HepG2 (cell line): ENCODE results near the gene DRD1. TPM values are rescaled to one million over a fixed set of nuclear protein-coding genes. Genes with fewer than 3 reads are reported as not detected.

Source experiments
- ATAC-seq: fragments of 200-7000 bp; cut with Tn5 transposase; 3 replicates; pipeline ENCODE4 v1.9.1; 2020; ENCODE audit warnings: mild to moderate bottlenecking, moderate library complexity
- BruUV-seq: library from RNA; stranded (reverse); fragments of 400-500 nt; replicated peaks from 2 replicates; lab custom pipeline; 2021; lab: Mats Ljungman, UMichigan
- CTCF ChIA-PET: fragments of 300-600 bp; formaldehyde crosslinking; extraction: SDS; loops from one replicate; lab custom pipeline; 2021; ENCODE audit warnings: low total read pairs, inconsistent platforms, low intra/inter-chr PET ratio; lab: Yijun Ruan, JAX
- POLR2A ChIA-PET: fragments of 350-600 bp; sonication (Branson Sonifier 250); formaldehyde crosslinking; loops from one replicate; lab custom pipeline; 2020; ENCODE audit warnings: antibody characterized with exemption, inconsistent platforms; lab: Yijun Ruan, JAX
- DNase-seq: peaks from one replicate; pipeline ENCODE4 v3.0.0-alpha.2; 2015; ENCODE audit warnings: low spot score
- FAIRE-seq: peaks from 3 replicates; lab custom pipeline; 2011; peaks lifted over from hg19 to GRCh38; lab: Jason Lieb, UNC
- H2AFZ ChIP-seq: one replicate; pipeline ENCODE4 v1.6.1; 2011; ENCODE audit warnings: low read length, inconsistent platforms
- H3K27ac ChIP-seq: fragments of 300-600 bp; 3 replicates; pipeline ENCODE4 v1.8.0; 2011; ENCODE audit warnings: mixed run types, mild to moderate bottlenecking, mixed read lengths, low read length, inconsistent platforms; ENCODE audit not compliant: insufficient read depth; ENCODE audit errors: extremely low read length
- H3K27me3 ChIP-seq, 2 experiments: fragments of 200-600 bp in 1 of 2; 2 replicates in 1 of 2; 3 replicates in 1 of 2; pipeline versions ENCODE4 v1.6.0 to v1.8.0; 2011; ENCODE audit warnings: low read length in 2 of 2, mild to moderate bottlenecking in 2 of 2, moderate library complexity in 2 of 2, inconsistent platforms in 1 of 2; ENCODE audit not compliant: insufficient read depth in 2 of 2, control insufficient read depth in 1 of 2
- H3K36me3 ChIP-seq, 2 experiments: fragments of 200-600 bp in 1 of 2; replicated peaks in 1 of 2; 2 replicates in 1 of 2; 3 replicates in 1 of 2; pipeline versions ENCODE4 v1.5.1 to v1.8.0; 2011; ENCODE audit warnings: low read length in 2 of 2, inconsistent platforms in 1 of 2; ENCODE audit not compliant: insufficient read depth in 2 of 2, control insufficient read depth in 1 of 2
- H3K4me1 ChIP-seq: 2 replicates; pipeline ENCODE4 v1.5.1; 2012; ENCODE audit warnings: low read length, inconsistent platforms; ENCODE audit not compliant: insufficient read depth
- H3K4me2 ChIP-seq: 2 replicates; pipeline ENCODE4 v1.6.0; 2011; ENCODE audit warnings: low read depth, low read length, inconsistent platforms
- H3K4me3 ChIP-seq, 3 experiments: fragments of 200-600 bp in 1 of 3; sonication (generic), shearing (Covaris generic) in 1 of 3; replicated peaks in 1 of 3; 2 replicates each; pipeline ENCODE4 v1.5.1; 2011 to 2016; ENCODE audit warnings: low read length in 3 of 3, inconsistent platforms in 2 of 3, low read depth in 2 of 3, mild to moderate bottlenecking in 2 of 3, control low read depth in 1 of 3, mixed read lengths in 1 of 3; ENCODE audit not compliant: insufficient read depth in 1 of 3
- H3K79me2 ChIP-seq: one replicate; pipeline ENCODE4 v1.6.1; 2011; ENCODE audit warnings: low read length, inconsistent platforms; ENCODE audit not compliant: insufficient read depth
- H3K9ac ChIP-seq: 2 replicates; pipeline ENCODE4 v1.6.0; 2011; ENCODE audit warnings: mild to moderate bottlenecking, low read depth, low read length, inconsistent platforms; ENCODE audit not compliant: insufficient read depth
- H3K9me3 ChIP-seq: 2 replicates; pipeline ENCODE4 v1.5.1; 2012; ENCODE audit warnings: mild to moderate bottlenecking, low read length
- H4K20me1 ChIP-seq: 2 replicates; pipeline ENCODE4 v1.6.0; 2011; ENCODE audit warnings: inconsistent platforms, mild to moderate bottlenecking, low read length, moderate library complexity; ENCODE audit not compliant: insufficient read depth
- DMAP1 ChIP-seq: IDR thresholded peaks from 2 replicates; pipeline ENCODE4 v1.6.1; 2016
- KDM3A ChIP-seq: IDR thresholded peaks from 2 replicates; pipeline ENCODE4 v1.6.1; 2018; ENCODE audit warnings: low read depth, missing compliant biosample characterization
- MXD3 ChIP-seq: IDR thresholded peaks from 2 replicates; pipeline ENCODE4 v1.6.1; 2016; ENCODE audit warnings: mild to moderate bottlenecking, missing biosample characterization, missing genetic modification reagents
- NFAT5 ChIP-seq: sonication (generic); formaldehyde crosslinking; IDR thresholded peaks from 2 replicates; pipeline ENCODE4 v1.4.0; 2020; ENCODE audit warnings: missing genetic modification reagents
- POLR2G ChIP-seq: fragments of 200-400 bp; formaldehyde crosslinking; IDR thresholded peaks from 2 replicates; pipeline ENCODE4 v1.6.1; 2018; ENCODE audit warnings: mild to moderate bottlenecking, low read depth, low read length, moderate library complexity
- SALL2 ChIP-seq: sonication (generic); formaldehyde crosslinking; IDR thresholded peaks from 2 replicates; pipeline ENCODE4 v1.8.1; 2023; ENCODE audit warnings: mild to moderate bottlenecking, missing genetic modification reagents, inconsistent platforms
- TEAD2 ChIP-seq: sonication (generic); formaldehyde crosslinking; IDR thresholded peaks from 2 replicates; pipeline ENCODE4 v1.9.0; 2021; ENCODE audit warnings: missing genetic modification reagents
- TRIM22 ChIP-seq: fragments of 450-650 bp; IDR thresholded peaks from 2 replicates; pipeline ENCODE4 v1.6.1; 2017
- U2AF2 ChIP-seq: fragments of 200-400 bp; formaldehyde crosslinking; IDR thresholded peaks from 2 replicates; pipeline ENCODE4 v1.6.1; 2017; ENCODE audit warnings: low read depth, mild to moderate bottlenecking, low read length
- YEATS4 ChIP-seq: sonication (generic); formaldehyde crosslinking; IDR thresholded peaks from 2 replicates; pipeline ENCODE4 v1.4.0; 2020; ENCODE audit warnings: missing genetic modification reagents, borderline replicate concordance
- ZNF224 ChIP-seq: sonication (generic); formaldehyde crosslinking; IDR thresholded peaks from 2 replicates; pipeline ENCODE4 v1.5.0; 2020; ENCODE audit warnings: mild to moderate bottlenecking, missing genetic modification reagents
- ZNF225 ChIP-seq: sonication (generic); formaldehyde crosslinking; IDR thresholded peaks from 2 replicates; pipeline ENCODE4 v1.4.0; 2020; ENCODE audit warnings: mild to moderate bottlenecking, missing genetic modification reagents
- ZNF253 ChIP-seq: sonication (generic); formaldehyde crosslinking; IDR thresholded peaks from 2 replicates; pipeline ENCODE4 v1.8.0; 2022; ENCODE audit warnings: mild to moderate bottlenecking, missing genetic modification reagents, borderline replicate concordance
- ZNF468 ChIP-seq: sonication (generic); formaldehyde crosslinking; IDR thresholded peaks from 2 replicates; pipeline ENCODE4 v1.8.0; 2022; ENCODE audit warnings: mild to moderate bottlenecking, moderate library complexity, missing genetic modification reagents
- ZNF570 ChIP-seq: sonication (generic); formaldehyde crosslinking; IDR thresholded peaks from 2 replicates; pipeline ENCODE4 v1.4.0; 2020; ENCODE audit warnings: mild to moderate bottlenecking, missing genetic modification reagents, borderline replicate concordance
- ZNF724P ChIP-seq: sonication (generic); formaldehyde crosslinking; IDR thresholded peaks from 2 replicates; pipeline ENCODE4 v1.8.0; 2022; ENCODE audit warnings: missing genetic modification reagents, borderline replicate concordance
- ZNF770 ChIP-seq: sonication (generic); formaldehyde crosslinking; IDR thresholded peaks from 2 replicates; pipeline ENCODE4 v1.5.0; 2020; ENCODE audit warnings: mild to moderate bottlenecking, missing genetic modification reagents
- WGBS: methylation state at CpG from one replicate; pipeline ENCODE4 v1.1.6; 2017; ENCODE audit warnings: low lambda C conversion rate; 5-methylcytosine and 5-hydroxymethylcytosine counted together
- in situ Hi-C: cut with HindIII; loops from 2 replicates; pipeline ENCODE4 v1.10.0; 2017; ENCODE audit warnings: low pct_unique_long_range_greater_than_20kb; ENCODE audit not compliant: extremely low pct_ligation_motif_present
- intact Hi-C: fragments of 100-400 bp; cut with micrococcal nuclease; formaldehyde crosslinking; loops from one replicate; pipeline ENCODE4 v1.10.0; 2022; ENCODE audit not compliant: unreplicated experiment
- polyA plus RNA-seq, 8 experiments: library from polyadenylated mRNA; depleted of rRNA in 3 of 8; stranded (reverse) in 7 of 8; unstranded in 1 of 8; fragments of >200 nt; fragmentation: Illumina TruSeq in 4 of 8; extraction: Trizol in 4 of 8; gene quantifications; 2 replicates each; pipeline versions ENCODE4 v1.2.1 to v1.2.3, GENCODE V29; 2011 to 2016; ENCODE audit warnings: low read depth in 4 of 8, missing spikeins in 1 of 8, mixed read lengths in 1 of 8; ENCODE audit not compliant: insufficient read depth in 1 of 8
- total RNA-seq, 5 experiments: library from RNA; depleted of rRNA; stranded (reverse); fragments of >200 nt; fragmentation: Illumina TruSeq; extraction: Trizol; gene quantifications; 2 replicates each; pipeline ENCODE4 v1.2.3, GENCODE V29; 2016; ENCODE audit warnings: low read depth in 1 of 5

Gene DRD1
- total and polyA plus RNA-seq, 2 of the 13 experiments (the other 11 are each of a cell fraction or from before 2014, with no cell fraction given): not detected

DNA sequence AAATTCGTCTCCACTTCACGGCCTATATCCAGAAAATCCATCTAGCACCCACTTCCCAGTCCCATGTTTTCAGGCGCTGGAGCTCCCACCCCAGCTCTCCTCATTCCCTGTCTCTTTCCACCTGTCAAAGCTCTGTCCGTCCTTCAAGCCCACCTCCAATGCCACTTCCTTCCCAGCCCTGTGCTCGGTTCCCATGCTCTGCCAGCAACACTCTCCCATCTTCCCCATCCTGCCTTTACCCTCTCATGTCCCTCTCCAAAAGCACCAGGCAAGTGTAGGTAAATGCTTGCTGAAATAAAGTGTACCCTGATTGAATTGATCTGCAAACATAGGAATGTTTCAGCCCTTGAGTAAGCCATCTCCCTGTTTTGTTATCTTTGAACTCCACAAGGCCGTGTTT, 9.2 kb downstream of the DRD1 start:
- Histone ChIP-seq H3K4me1 (no peaks in the 10 kb centered on the region), H3K9ac (no peak overlapping the region), H3K79me2 (no peaks in the 10 kb centered on the region), H3K4me3 (no peak overlapping the region), H3K4me2 (no peak overlapping the region), H3K27ac (no peak overlapping the region), H4K20me1 (no peaks in the 10 kb centered on the region), H2AFZ (no peak overlapping the region), H3K36me3 (no peaks in the 10 kb centered on the region), H3K27me3 (peaks cover 3 to 11% of the 10 kb centered on the region in 2 experiments; a peak in 2 of 5 replicates), H3K9me3 (no peaks in the 10 kb centered on the region)
- ChIA-PET POLR2A (no interaction called here), CTCF (no interaction called here)
- 19% methylated on average over 6 of the region's 6 CpGs for WGBS
- in situ Hi-C loops: no loop called here
- FAIRE-seq: no peak
- DNase-seq: no peak
- intact Hi-C loops: no loop called here
- no peak for ATAC-seq
- BruUV-seq: no TSS peak
- no peak for TF ChIP-seq ZNF724P
- no peak for TF ChIP-seq U2AF2
- TF ChIP-seq ZNF770 (CRISPR knock-in tag): no peak
- no peak for TF ChIP-seq DMAP1 (CRISPR knock-in tag)
- TF ChIP-seq ZNF570: no peak
- TF ChIP-seq MXD3: no peak
- no peak for TF ChIP-seq YEATS4 (CRISPR knock-in tag)
- no peak for TF ChIP-seq POLR2G
- TF ChIP-seq KDM3A (CRISPR knock-in tag): no peak
- no peak for TF ChIP-seq NFAT5 (CRISPR knock-in tag)
- TF ChIP-seq TRIM22: no peak
- TF ChIP-seq ZNF253: no peak
- TF ChIP-seq ZNF225: no peak
- no peak for TF ChIP-seq ZNF468 (CRISPR knock-in tag)
- no peak for TF ChIP-seq TEAD2
- no peak for TF ChIP-seq SALL2 (CRISPR knock-in tag)
- TF ChIP-seq ZNF224 (CRISPR knock-in tag): no peak
